ENCODE data around the gene ERC2. TPM values are rescaled to one million over a fixed set of nuclear protein-coding genes. Genes with fewer than 3 reads are reported as not detected.
"Not testable (repeated sequence)": the region's sequence is repeated elsewhere in the genome, so short reads cannot be mapped to it uniquely, and the experiment has no call there.

Gene ERC2
- polyA plus RNA-seq, 3 donors from 2014 or later: not detected

GRCh38 chr3:55508335-55508734, 959.9 kb downstream of the ERC2 start:
- Mint-ChIP-seq H3K27me3 (ENCODE audit: low read depth in 3 of 3) (no peaks in the 10 kb centered on the region), H3K36me3 (no peaks in the 10 kb centered on the region), H3K27ac (no peak overlapping the region), H3K4me3 (no peak overlapping the region), H3K4me1 (no peaks in the 10 kb centered on the region), H3K9me3 (peaks cover 0 to 4% (median 0%) of the 10 kb centered on the region in 6 donors)
- no peak for DNase-seq

GRCh38 chr3:55507808-55508207, 960.5 kb downstream of the ERC2 start:
- H3K27me3 Mint-ChIP-seq (ENCODE audit: low read depth in 3 of 3): no peaks in the 10 kb centered on the region
- peaks cover 0 to 4% (median 0%) of the 10 kb centered on the region in 6 donors for H3K9me3 Mint-ChIP-seq
- H3K4me3 Mint-ChIP-seq: no peak overlapping the region
- no peaks in the 10 kb centered on the region for H3K36me3 Mint-ChIP-seq
- no peak for DNase-seq
- H3K27ac Mint-ChIP-seq: no peak overlapping the region
- no peaks in the 10 kb centered on the region for H3K4me1 Mint-ChIP-seq

GRCh38 chr3:55505776-55506175, 962.5 kb downstream of the ERC2 start:
- H3K27me3 Mint-ChIP-seq (ENCODE audit: low read depth in 3 of 3): peaks cover 0 to 2% (median 1%) of the 10 kb centered on the region in 3 donors

GRCh38 chr3:55505102-55505501, 963.2 kb downstream of the ERC2 start:
- H3K36me3 Mint-ChIP-seq; H3K4me1 Mint-ChIP-seq; H3K27ac Mint-ChIP-seq; H3K4me3 Mint-ChIP-seq; H3K9me3 Mint-ChIP-seq; DNase-seq; H3K27me3 Mint-ChIP-seq (ENCODE audit: low read depth in 3 of 3): not testable (repeated sequence)

More at GRCh38 chr3:55505776-55506175, 962.5 kb downstream of the ERC2 start:
- Mint-ChIP-seq H3K4me1 (no peaks in the 10 kb centered on the region), H3K27ac (no peak overlapping the region), H3K9me3 (peaks cover 0 to 3% (median 0%) of the 10 kb centered on the region in 6 donors), H3K4me3 (no peak overlapping the region), H3K36me3 (no peaks in the 10 kb centered on the region)
- DNase-seq: no peak

- Mint-ChIP-seq H3K36me3 (no peaks in the 10 kb centered on the region), H3K4me1 (no peaks in the 10 kb centered on the region), H3K27ac (no peak overlapping the region), H3K27me3 (ENCODE audit: low read depth in 3 of 3) (peaks cover 0 to 2% (median 1%) of the 10 kb centered on the region in 3 donors), H3K4me3 (no peak overlapping the region), H3K9me3 (no peaks in the 10 kb centered on the region)
- DNase-seq: no peak
These were observed 966.4 kb downstream of the ERC2 start for GRCh38 chr3:55501905-55502304.

GRCh38 chr3:55500555-55501330, 967.5 kb downstream of the ERC2 start:
- Mint-ChIP-seq H3K4me1 (no peaks in the 10 kb centered on the region), H3K9me3 (no peaks in the 10 kb centered on the region), H3K36me3 (no peaks in the 10 kb centered on the region), H3K4me3 (no peak overlapping the region), H3K27me3 (ENCODE audit: low read depth in 3 of 3) (peaks cover 0 to 2% (median 1%) of the 10 kb centered on the region in 3 donors), H3K27ac (no peak overlapping the region)
- DNase-seq: no peak

- Mint-ChIP-seq H3K4me3 (no peak overlapping the region), H3K27me3 (ENCODE audit: low read depth in 3 of 3) (peaks cover 0 to 2% (median 1%) of the 10 kb centered on the region in 3 donors), H3K36me3 (no peaks in the 10 kb centered on the region), H3K9me3 (peaks cover 0 to 4% (median 0%) of the 10 kb centered on the region in 6 donors), H3K4me1 (no peaks in the 10 kb centered on the region), H3K27ac (no peak overlapping the region)
- no peak for DNase-seq
These were observed 969.7 kb downstream of the ERC2 start for GRCh38 chr3:55498520-55498919.

- H3K4me1 Mint-ChIP-seq: no peaks in the 10 kb centered on the region
- H3K27ac Mint-ChIP-seq: no peak overlapping the region
These were observed 971.0 kb downstream of the ERC2 start for GRCh38 chr3:55497250-55497649.

GRCh38 chr3:55494976-55495375, 973.3 kb downstream of the ERC2 start:
- H3K9me3 Mint-ChIP-seq: peaks cover 0 to 10% (median 0%) of the 10 kb centered on the region in 6 donors

More at GRCh38 chr3:55497250-55497649, 971.0 kb downstream of the ERC2 start:
- Mint-ChIP-seq H3K27me3 (ENCODE audit: low read depth in 3 of 3) (peaks cover 0 to 2% (median 0%) of the 10 kb centered on the region in 3 donors), H3K9me3 (peaks cover 0 to 4% (median 0%) of the 10 kb centered on the region in 6 donors), H3K4me3 (no peak overlapping the region), H3K36me3 (no peaks in the 10 kb centered on the region)
- no peak for DNase-seq

GRCh38 chr3:55492976-55493375, 975.3 kb downstream of the ERC2 start:
- Mint-ChIP-seq H3K27me3 (ENCODE audit: low read depth in 3 of 3) (peaks cover 0 to 8% (median 8%) of the 10 kb centered on the region in 3 donors), H3K27ac (no peak overlapping the region), H3K4me1 (no peaks in the 10 kb centered on the region), H3K4me3 (no peak overlapping the region), H3K36me3 (no peaks in the 10 kb centered on the region), H3K9me3 (peaks cover 0 to 10% (median 0%) of the 10 kb centered on the region in 6 donors)
- DNase-seq: no peak

More at GRCh38 chr3:55494976-55495375, 973.3 kb downstream of the ERC2 start:
- H3K27me3 Mint-ChIP-seq (ENCODE audit: low read depth in 3 of 3): peaks cover 0 to 4% (median 4%) of the 10 kb centered on the region in 3 donors
- H3K4me1 Mint-ChIP-seq: no peaks in the 10 kb centered on the region
- H3K36me3 Mint-ChIP-seq: no peaks in the 10 kb centered on the region
- H3K27ac Mint-ChIP-seq: no peak overlapping the region
- DNase-seq: no peak
- no peak overlapping the region for H3K4me3 Mint-ChIP-seq

GRCh38 chr3:55491296-55491816, 976.9 kb downstream of the ERC2 start:
- no peak for DNase-seq
- Mint-ChIP-seq H3K27ac (no peak overlapping the region), H3K4me1 (no peaks in the 10 kb centered on the region), H3K4me3 (no peak overlapping the region), H3K27me3 (ENCODE audit: low read depth in 3 of 3) (peaks cover 0 to 12% (median 11%) of the 10 kb centered on the region in 3 donors), H3K36me3 (no peaks in the 10 kb centered on the region), H3K9me3 (peaks cover 0 to 10% (median 1%) of the 10 kb centered on the region in 6 donors)

- H3K4me3 Mint-ChIP-seq: no peak overlapping the region
- no peaks in the 10 kb centered on the region for H3K4me1 Mint-ChIP-seq
- H3K27ac Mint-ChIP-seq: no peak overlapping the region
- peaks cover 0 to 1% (median 0%) of the 10 kb centered on the region in 3 donors for H3K36me3 Mint-ChIP-seq
- H3K9me3 Mint-ChIP-seq: peaks cover 2 to 13% (median 3%) of the 10 kb centered on the region in 6 donors
- DNase-seq: no peak
- H3K27me3 Mint-ChIP-seq (ENCODE audit: low read depth in 3 of 3): peaks cover 0 to 16% (median 13%) of the 10 kb centered on the region in 3 donors
These were observed 977.9 kb downstream of the ERC2 start for GRCh38 chr3:55490276-55490913.

GRCh38 chr3:55489798-55490132, 978.5 kb downstream of the ERC2 start:
- no peak overlapping the region for H3K4me3 Mint-ChIP-seq

More at GRCh38 chr3:55489798-55490132, 978.5 kb downstream of the ERC2 start:
- H3K36me3 Mint-ChIP-seq: peaks cover 0 to 4% (median 0%) of the 10 kb centered on the region in 3 donors
- no peaks in the 10 kb centered on the region for H3K4me1 Mint-ChIP-seq
- peaks cover 2 to 11% (median 4%) of the 10 kb centered on the region in 6 donors for H3K9me3 Mint-ChIP-seq
- peaks cover 1 to 16% (median 14%) of the 10 kb centered on the region in 3 donors for H3K27me3 Mint-ChIP-seq (ENCODE audit: low read depth in 3 of 3)
- no peak overlapping the region for H3K27ac Mint-ChIP-seq
- no peak for DNase-seq
